ENCODE data around the gene CHD8. TPM values are rescaled to one million over a fixed set of nuclear protein-coding genes. Genes with fewer than 3 reads are reported as not detected.

Gene CHD8
- total and polyA plus RNA-seq, 2 of the 13 experiments (the other 11 are each of a cell fraction or from before 2014, with no cell fraction given), result 35.1 to 79.6 TPM

DNA sequence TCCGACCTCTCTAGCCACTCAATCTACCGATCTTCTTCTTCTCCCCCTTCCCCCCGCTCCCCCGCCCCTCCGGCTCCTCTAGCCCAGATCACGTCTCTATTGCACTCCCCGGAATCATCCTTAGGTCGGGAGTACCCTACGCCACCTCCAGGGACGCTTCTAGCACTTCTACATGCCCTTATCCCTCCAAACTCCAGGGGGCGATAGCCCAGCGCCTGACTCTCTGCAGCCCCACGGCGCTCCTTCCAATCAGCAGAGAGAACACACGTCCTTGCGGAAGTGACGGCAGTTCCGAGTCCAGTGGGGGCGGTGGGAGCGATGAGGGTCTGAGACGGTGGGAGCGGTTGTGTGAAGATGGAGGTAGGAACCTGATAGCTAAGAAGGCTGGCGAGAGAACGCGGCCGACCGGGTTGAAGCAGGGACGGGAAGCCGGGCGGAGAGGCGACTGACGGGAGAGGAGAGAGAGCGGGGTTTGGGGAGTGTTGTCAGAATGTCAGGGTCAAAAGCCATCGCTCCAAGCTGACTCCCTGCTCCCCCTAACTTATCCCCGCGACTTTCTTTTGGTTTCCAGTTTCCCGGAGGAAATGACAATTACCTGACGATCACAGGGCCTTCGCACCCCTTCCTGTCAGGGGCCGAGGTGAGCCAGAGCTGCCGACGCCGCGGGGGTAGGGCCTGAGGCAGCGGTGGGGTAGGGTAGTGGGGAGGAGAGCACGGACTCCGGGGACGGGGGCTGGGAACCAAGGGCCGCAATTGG lies 21.2 kb upstream of the CHD8 start, which contains the start of the genes RAB2B and TOX4 (continued):
- TF ChIP-seq SAFB2 (CRISPR knock-in tag; IDR thresholded peaks at IDR 0.05; ENCODE audit: borderline replicate concordance, low read depth) (peak; percentile 75; the same call in 1 of the 2 replicates), SMAD1 (CRISPR knock-in tag; IDR thresholded peaks at IDR 0.05; ENCODE audit: borderline replicate concordance, low read depth) (peak; percentile 61; the same call in 1 of the 2 replicates), ARID2 (CRISPR knock-in tag; IDR thresholded peaks at IDR 0.05; ENCODE audit: borderline replicate concordance) (no peak), RFX3 (CRISPR knock-in tag; IDR thresholded peaks at IDR 0.05) (no peak), ZKSCAN8 (CRISPR knock-in tag; IDR thresholded peaks at IDR 0.05; ENCODE audit: borderline replicate concordance) (peak; percentile 78), MAZ (IDR thresholded peaks at IDR 0.05; ENCODE audit: borderline replicate concordance, low read depth, low read length) (peak; percentile 98), MAZ (CRISPR knock-in tag; IDR thresholded peaks at IDR 0.05; ENCODE audit: low read depth) (peak; percentile 98), ZNF788 (CRISPR knock-in tag; IDR thresholded peaks at IDR 0.05; ENCODE audit: borderline replicate concordance) (peak; percentile 88), ZNF430 (CRISPR knock-in tag; IDR thresholded peaks at IDR 0.05) (peak; percentile 0; the same call in 1 of the 2 replicates), XRCC5 (optimal IDR thresholded peaks at IDR 0.05; ENCODE audit: low read length) (peak; percentile 99), NR2F1 (CRISPR knock-in tag; IDR thresholded peaks at IDR 0.05) (no peak), CEBPB (IDR thresholded peaks at IDR 0.05; ENCODE audit: borderline replicate concordance, low read depth, low read length) (no peak), THAP9 (CRISPR knock-in tag; IDR thresholded peaks at IDR 0.05; ENCODE audit: borderline replicate concordance) (peak; percentile 96), ZNF549 (CRISPR knock-in tag; IDR thresholded peaks at IDR 0.05) (no peak), ZNF879 (CRISPR knock-in tag; IDR thresholded peaks at IDR 0.05) (0 out of 2 replicates have a peak, but pooled peaks have one; percentile 65), ZNF674 (CRISPR knock-in tag; IDR thresholded peaks at IDR 0.05; ENCODE audit: low read depth) (no peak), ZNF207 (IDR thresholded peaks at IDR 0.05; ENCODE audit: borderline replicate concordance) (peak; percentile 59; the same call in 1 of the 2 replicates), CBFB (CRISPR knock-in tag; IDR thresholded peaks at IDR 0.05) (peak; percentile 78), ZFP36L2 (CRISPR knock-in tag; IDR thresholded peaks at IDR 0.05) (no peak; the same call in 1 of the 2 replicates), MAFF (IDR thresholded peaks at IDR 0.05; ENCODE audit: low read depth, low read length) (no peak), TFAP4 (IDR thresholded peaks at IDR 0.05; ENCODE audit: borderline replicate concordance, low read depth) (peak; percentile 66; the same call in 1 of the 2 replicates), ZNF12 (CRISPR knock-in tag; IDR thresholded peaks at IDR 0.05) (0 out of 2 replicates have a peak, but pooled peaks have one; percentile 42)
- TF ChIP-seq, protein P1, sequence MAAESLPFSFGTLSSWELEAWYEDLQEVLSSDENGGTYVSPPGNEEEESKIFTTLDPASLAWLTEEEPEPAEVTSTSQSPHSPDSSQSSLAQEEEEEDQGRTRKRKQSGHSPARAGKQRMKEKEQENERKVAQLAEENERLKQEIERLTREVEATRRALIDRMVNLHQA (CRISPR knock-in tag; IDR thresholded peaks at IDR 0.05), result no peak
- TF ChIP-seq, protein P2, sequence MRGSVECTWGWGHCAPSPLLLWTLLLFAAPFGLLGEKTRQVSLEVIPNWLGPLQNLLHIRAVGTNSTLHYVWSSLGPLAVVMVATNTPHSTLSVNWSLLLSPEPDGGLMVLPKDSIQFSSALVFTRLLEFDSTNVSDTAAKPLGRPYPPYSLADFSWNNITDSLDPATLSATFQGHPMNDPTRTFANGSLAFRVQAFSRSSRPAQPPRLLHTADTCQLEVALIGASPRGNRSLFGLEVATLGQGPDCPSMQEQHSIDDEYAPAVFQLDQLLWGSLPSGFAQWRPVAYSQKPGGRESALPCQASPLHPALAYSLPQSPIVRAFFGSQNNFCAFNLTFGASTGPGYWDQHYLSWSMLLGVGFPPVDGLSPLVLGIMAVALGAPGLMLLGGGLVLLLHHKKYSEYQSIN (CRISPR knock-in tag; IDR thresholded peaks at IDR 0.05; ENCODE audit: borderline replicate concordance), result no peak
